SW 1271 (cell line): Measurements from ENCODE around the gene BBOX1.
"Not testable (repeated sequence)": the region's sequence is repeated elsewhere in the genome, so short reads cannot be mapped to it uniquely, and the experiment has no call there.

Source experiments
- DNase-seq, 2 experiments: peaks; one replicate each; lab custom pipeline; 2025; lab: John Stamatoyannopoulos, UW

The BBOX1 gene

DNA sequence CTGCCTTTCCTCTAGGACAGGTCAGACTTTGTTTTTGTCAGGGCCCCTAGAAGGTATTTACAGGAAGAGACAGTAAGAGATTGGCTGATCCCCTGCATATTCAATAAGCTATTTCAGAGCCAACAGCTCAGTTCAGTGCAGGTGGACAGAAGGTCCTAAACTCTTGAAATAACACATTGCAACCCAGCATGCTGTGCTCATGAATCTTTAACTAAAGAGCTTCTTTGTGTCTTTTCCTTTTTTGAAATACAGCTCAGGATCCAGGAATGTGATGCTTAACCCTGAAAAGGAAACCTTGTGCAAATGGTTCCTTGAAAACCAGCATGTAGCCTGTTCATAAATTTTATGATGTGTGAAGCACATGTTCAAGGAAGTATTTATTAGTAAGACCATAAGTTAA lies 43.9 kb downstream of the BBOX1 start:
- no peak for DNase-seq

DNA sequence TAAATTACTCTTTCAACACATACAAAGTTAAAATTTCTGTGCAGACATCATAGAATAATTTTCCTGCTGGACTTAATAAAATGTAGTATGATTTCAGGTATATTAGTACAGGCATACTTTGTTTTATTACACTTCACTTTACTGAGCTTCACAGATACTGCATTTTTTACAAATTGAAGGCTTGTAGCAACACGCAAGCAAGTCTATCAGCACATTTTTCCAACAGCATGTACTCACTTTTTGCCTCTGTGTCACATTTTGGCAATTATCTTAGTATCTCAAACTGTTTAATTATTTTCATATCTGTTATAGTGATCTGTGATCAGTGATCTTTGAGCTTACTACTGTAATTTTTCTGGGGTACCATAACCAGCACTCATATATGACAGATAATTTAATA lies 44.5 kb downstream of the BBOX1 start:
- DNase-seq = no peak

DNA sequence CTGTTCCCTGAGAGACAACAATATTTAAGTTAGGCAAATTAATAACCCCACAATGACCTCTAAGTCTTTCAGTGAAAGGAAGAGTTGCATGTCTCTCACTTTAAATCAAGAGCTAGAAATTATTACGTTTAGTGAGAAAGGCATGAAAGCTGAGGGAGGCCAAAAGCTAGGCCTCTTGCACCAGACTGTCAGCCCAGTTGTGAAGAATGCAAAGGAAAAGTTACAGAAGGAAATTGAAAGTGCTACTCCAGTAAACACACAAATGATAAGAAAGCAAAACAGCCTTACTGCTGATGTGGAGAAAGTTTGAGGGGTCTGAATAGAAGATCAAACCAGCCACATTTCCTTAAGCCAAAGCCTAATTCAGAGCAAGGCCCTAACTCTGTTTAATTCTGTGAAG lies 45.0 kb downstream of the BBOX1 start:
- DNase-seq = no peak

DNA sequence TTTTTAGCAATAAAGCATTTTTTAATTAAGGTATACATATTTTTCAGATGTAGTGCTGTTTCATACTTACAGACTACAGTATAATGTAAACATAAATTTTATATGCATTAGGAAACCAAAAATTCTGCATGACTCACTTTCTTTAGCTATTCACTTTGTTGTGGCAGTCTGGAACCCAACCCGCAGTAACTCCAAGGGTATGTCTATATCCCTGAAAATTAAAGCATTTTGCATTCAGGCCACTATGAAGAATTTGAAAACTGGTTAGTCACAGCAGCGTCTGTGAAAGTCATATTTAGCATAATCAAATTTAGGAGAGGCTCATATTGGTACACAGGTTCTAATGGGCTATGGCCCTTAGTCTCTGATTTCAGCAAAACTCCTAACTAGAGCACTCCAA lies 46.8 kb downstream of the BBOX1 start:
- no peak for DNase-seq

DNA sequence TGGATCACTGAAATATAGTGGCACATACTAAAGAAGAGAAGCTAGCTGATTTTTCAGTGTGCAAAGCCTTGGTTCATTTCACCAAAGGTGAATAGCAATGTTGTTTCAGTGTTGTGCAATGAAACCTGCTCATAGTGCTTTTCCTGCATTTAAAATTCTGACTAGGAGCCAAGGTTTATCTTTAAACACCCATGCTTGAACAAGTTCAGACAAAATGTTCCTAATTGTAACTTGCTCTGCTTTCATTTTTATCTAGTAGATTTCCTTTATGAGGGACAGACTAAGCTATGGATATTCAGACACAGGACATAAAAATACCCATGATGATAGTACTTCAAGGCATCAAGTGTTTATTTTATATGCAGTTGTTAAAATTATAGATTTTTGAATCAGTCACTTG lies 47.7 kb downstream of the BBOX1 start:
- DNase-seq = no peak

DNA sequence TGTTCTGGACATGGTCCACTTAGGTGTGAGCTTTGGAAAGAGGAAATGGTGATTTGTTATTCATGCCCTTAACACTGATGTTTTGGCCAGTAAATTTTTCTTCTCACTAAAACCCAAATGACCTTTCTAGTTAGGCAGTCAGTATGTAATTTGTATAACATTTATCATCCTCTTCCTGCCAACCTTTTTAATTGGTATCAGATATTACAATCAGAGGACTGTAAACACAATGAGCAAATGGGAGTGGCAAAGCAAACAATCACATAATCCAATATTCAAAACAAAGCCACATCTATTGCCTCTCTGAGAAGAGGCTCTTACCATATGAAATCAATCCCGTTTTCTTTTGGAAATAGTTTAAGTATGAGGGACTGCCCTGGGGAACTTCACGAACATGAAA lies 49.1 kb downstream of the BBOX1 start:
- DNase-seq = no peak

DNA sequence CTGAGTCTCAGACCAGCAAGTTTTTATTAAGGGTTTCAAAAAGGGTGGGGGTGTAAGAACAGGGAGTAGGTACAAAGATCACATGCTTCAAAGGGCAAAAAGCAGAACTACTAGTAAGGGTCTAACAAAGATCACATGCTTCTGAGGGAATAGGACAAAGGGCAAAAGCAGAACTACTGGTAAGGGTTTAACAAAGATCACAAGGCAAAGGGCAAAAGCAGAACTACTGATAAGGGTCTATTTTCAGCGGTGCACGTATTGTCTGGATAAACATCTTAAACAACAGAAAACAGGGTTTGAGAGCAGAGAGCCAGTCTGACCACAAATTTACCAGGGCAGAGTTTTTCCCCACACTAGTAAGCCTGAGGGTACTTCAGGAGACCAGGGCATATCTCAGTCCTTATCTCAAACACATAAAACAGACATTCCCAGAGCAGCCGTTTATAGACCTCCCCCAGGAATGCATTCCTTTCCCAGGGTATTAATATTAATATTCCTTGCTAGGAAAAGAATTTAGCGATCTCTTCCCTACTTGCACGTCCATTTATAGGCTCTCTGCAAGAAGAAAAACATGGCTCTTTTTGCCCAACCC lies 49.8 kb downstream of the BBOX1 start:
- DNase-seq = not testable (repeated sequence)

DNA sequence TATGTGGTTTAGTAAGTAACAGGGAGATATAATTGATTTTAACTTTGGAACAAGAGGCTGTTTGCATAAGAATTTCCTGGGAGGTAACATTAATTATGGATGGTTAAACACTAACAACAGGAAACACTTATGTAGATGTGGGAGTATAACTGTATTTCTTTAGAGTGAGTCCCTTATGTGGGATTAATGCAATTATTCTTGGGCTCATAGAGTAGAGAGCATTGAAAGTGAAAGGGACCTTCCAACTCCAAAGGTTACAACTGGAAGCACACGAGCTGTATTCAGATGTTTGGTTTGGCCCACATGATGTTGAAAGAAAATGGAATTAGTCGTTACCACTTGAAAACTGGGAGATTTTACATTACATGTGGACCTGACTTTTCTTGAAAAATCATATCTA lies 53.5 kb downstream of the BBOX1 start:
- no peak for DNase-seq

DNA sequence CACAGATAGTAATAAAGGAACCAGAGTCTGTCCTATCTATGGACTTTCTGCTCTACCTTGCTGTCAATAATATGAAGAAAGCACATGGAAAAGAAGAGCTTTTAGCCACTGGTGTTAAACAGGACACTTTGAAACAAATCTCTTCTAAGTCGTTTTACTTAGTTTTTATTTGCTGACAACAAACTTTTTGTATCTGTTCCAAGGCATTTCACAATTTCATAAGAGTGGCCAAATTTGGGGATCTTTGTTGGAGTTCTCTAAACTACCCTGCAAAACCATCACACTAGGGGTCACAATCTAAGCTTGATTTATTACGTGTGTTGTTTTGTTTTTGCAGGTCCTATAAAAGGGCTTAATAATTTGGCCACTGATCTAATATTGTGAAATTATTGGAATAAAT lies 54.4 kb downstream of the BBOX1 start:
- DNase-seq = no peak

DNA sequence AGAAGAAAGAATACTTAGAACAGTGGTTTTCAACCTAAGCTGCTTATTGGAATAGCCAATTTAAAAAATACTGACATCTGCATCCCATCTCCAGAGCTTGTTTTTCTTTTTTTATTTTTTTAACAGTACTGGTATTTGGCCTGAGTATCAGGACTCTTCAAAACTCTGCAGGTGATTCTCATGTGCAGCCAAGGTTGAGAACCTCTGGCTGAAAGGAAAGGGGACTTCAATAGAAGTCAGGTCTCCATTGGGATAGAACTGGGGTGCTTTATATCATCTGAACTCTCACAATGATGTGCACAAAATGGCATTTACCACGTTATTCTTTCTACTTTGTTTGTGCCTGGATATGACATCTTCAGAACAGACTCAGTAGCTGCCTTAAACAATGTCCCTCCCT lies 55.3 kb downstream of the BBOX1 start:
- DNase-seq = no peak

DNA sequence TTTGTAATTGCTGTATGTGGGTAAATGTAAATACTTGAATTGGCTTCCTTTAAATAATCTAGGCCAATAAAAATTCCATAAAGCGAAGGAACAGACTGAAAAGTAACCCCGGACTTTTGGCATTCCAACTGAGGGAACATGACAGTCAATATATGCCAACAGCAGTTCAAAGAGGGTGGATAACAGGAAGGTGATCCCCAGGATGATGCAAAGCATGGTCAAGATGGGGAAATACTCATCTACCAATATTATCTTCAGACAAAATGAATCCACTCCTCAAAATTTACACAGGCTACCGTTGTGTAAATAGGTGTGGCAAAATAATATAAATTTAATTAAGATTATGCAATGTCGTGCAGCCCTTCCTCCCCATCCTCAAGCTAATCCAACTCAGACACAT lies 56.9 kb downstream of the BBOX1 start:
- no peak for DNase-seq

DNA sequence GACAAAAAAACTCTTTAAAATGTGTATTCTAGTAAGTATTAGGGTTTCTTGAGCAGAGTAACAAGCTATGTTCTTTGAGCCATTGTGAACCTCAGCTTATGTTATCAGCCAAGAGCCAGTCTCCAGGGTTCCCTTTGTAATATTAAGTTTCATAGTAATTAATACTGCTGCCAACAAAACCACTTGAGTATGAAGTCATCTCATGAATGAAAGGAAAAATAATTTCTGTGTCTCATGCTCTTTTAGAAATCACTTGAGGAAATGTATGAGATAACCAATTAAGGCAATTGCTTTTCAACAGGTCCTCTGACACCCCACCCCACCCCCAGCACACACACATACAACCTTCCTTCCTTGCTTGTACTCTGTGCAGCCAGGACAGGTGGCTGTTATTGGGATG lies 59.9 kb downstream of the BBOX1 start:
- no peak for DNase-seq

DNA sequence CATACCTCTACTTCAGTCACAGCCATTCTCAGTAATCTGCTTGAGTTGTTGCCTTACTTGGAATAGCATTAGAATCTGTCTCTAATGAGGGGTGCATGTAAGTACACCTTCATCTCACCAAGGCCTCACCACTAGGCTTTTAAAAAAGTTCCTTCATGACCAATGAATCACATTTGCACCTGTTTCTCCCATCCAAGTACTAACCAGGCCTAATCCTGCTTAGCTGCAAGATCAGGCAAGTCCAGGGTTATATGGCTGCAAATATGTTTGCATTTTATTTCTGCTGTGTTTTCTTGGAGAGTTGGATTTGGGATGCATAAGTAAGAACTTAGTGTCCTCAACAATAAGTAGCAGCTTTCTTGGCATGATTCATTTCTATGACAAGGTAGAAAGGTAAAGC lies 66.9 kb downstream of the BBOX1 start:
- no peak for DNase-seq

DNA sequence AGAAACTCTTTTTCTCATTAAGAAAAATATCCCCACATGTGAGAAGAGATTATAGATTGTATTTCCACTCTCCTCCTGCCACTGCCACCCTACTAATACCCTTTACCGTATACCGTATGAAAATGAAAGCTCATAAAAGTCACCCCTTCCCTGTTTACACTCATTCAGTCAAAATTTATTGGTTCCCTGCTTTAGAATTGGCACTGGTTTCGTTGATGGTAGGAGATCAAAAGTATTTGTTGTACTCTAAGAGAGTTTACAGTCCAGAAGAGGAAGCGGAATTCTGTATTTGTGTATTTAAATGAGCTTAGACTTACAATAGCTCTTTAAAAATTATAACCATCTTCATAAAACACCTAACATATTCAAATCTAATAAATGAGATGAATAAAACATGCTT lies 68.2 kb downstream of the BBOX1 start:
- DNase-seq = no peak

DNA sequence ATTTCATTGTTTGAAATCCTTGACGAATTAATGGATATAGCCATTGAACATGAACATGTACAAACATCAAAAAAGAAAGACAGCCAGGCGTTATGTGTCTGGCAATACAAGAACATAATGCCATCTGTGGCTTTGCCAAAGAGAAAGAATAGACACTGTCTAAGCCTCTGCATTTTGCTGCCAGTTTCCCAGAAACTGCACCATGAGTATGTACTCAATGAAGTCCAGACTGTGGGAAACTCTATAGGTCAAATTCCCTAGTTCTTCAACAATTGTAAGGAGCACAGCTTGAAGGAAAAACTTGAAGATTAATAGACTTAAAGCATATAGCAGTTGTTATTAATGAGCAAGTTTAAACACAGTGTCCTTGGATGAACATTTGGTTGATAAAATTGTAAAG lies 71.3 kb downstream of the BBOX1 start:
- DNase-seq = no peak

DNA sequence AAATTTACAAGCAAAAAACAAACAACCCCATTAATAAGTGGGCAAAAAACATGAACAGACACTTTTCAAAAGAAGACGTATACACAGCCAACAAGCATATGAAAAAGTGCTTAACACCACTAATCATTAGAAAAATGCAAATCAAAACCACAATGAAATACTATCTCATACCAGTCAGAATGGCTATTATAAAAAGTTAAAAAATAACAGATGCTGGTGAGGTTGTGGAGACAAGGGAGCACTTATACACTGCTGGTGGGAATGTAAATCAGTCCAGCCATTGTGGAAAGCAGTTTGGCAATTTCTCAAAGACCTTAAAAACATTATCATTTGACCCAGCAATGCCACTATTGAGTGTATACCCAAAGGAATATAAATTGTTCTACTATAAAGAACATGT lies 72.3 kb downstream of the BBOX1 start:
- DNase-seq = no peak

DNA sequence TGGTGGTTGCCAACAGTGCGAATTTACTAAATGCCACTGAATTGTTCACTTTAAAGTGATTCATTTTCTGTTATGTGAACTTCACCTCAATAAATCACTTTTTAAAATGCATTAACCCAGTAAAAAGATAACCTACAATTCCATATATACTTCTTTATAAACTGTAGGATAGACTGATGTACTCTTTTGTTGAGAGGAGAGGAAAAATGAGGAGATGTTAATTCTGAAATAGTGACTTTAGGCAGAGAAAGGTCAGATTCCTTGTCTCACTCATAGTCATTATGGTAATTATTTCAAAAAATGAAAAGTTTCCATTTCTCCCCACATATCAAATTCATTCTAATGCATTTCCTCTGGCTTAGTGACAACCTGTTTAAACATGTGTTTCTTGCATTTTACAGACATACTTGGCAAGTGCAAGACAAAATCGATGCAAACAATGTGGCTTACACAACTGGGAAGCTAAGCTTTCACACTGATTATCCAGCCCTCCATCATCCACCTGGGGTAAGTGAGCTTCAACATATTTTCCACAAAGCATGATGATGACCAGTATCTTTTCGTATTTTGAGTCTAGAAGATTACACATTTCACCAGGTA lies 74.5 kb downstream of the BBOX1 start:
- DNase-seq = no peak

DNA sequence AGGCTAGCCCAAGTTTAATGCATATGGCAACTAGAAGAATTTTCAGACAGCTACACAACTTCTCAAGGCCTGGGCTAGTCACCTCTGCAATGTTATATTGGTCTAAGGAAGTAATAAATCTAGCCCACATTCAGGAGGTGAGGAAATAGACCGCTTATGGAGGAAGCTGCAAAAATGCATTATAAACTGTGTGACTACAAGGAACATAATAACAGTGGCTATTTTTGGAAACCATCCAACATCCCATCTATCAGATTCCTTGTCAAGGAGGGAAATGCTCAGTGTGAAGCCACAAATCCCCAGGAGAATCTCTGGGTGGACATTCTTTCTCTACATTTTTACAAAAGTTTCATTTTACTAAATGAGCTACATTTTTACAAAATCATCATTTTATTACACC lies 76.1 kb downstream of the BBOX1 start:
- no peak for DNase-seq

DNA sequence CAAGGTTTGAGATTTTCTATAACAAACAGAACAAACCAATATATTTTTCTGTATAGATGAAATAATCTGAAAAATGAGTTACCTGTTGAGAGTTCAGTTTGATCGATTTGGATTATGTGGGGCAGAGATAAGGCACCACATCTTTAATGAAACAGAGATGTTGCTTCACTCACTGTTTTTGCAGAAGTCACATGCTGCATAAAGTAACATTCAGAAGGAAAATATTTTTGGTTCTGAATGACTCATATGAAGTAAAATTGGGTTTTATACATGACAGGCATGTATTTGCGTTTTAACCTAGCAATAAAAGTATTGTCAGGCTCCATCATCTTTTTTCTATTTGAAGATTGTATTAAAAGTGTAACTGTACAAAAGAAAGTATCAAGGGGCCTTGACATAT lies 77.8 kb downstream of the BBOX1 start:
- DNase-seq = no peak

DNA sequence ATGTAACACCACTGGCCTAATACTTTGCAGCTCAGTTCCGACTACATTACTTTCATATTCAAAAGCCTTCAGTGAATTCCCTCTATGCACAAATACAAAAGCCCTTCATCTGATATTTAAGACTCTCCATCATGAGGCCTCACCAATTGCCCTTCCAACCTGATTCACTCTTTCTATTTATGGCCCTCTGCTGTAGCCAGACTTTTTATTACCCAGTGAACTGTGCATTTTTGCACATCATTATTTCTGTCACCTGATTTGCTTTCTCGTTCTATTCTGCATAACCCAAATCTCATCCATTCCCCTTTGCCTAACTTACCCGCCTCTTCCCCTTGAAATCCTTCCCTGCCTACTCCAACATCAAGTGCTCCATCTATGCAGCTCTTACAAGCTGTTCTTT lies 78.3 kb downstream of the BBOX1 start:
- DNase-seq = no peak

DNA sequence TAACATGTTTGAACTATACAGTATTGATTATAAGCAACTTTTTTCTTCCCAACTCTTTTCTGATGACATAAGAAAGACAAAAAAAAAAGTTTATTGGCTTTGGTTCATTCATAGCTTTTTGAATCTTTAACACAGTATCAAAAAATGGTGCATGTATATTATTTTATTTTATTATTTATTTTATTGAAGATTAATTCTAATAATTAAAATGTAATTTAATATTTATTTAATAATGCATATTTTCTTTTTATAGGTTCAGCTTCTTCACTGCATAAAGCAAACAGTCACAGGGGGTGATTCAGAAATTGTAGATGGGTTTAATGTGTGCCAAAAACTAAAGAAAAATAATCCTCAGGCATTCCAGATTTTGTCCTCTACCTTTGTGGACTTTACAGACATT lies 78.8 kb downstream of the BBOX1 start:
- DNase-seq = no peak

DNA sequence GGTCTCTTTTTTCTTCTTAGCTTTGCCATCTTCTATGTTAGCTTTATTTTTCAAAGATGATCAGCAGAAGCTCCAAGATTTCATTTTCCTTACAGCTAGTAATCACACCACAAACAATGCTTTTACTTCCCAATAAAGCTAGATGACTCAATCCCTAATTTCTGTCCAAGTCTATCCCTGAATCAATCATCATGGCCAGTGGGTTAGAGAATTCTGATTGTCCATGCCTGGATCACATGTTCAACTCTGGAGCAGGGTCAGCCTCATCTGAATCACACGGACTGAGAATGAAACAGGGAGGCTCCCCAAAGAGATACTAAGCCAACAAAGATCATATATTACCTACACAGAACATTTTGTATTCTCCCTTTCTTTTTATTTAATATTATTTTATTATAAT lies 79.6 kb downstream of the BBOX1 start:
- DNase-seq = no peak

DNA sequence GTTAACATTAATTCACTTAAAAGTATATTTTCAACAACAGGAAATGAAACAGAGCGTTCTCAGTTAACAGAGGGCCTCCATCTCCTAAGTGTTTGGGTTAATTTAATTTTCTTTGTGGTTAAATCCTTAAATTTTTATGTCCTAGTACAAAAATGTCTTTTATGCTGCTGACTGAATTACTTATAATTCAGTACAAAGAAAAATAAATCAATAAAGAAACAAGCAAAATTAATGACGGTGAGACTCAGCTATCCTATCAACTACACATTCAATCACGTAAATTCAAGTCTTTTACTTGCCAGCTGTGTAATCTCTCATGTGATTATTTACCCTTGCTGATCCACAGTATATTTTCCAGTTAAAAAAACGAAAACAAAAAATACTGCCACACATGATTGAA lies 81.4 kb downstream of the BBOX1 start:
- no peak for DNase-seq

DNA sequence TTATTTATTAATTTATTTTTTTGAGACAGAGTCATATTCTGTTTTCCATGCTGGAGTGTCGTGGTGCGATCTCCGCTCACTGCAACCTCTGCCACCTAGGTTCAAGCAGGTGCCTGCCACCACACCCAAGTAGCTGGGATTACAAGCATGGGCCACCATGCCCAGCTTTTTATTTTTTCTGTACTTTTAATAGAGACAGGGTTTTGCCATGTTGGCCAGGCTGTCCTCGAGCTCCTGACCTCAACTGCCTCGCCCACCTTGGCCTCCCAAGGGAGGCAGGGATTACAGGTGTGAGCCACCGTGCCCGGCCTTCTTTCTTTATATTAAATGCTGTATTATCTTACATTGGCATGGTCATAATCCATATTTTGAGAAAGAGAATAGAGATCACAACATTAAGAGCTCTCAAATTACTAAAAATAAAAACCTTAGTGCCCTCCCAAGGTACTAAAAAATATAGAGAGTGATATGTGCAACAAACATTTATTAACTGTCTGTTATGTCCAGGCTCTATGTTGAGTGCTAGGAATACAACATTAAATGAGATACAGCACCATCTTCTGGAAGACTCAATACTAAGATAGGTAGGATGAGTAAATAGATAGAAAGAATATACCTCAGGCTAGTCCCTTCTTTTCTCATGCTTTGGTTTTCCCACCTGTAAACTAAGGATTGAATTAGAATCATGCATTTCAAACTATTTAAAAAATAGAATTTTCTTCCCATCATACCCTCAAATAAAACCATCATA lies 84.1 kb downstream of the BBOX1 start:
- no peak for DNase-seq
